Gastrocnemius medialis (tissue), 4 donors: ENCODE measurements around the gene SLC35E2B. TPM values are rescaled to one million over a fixed set of nuclear protein-coding genes. Genes with fewer than 3 reads are reported as not detected.
"Not testable (repeated sequence)": the region's sequence is repeated elsewhere in the genome, so short reads cannot be mapped to it uniquely, and the experiment has no call there.

Source experiments
- ATAC-seq, 2 donors: fragments of 150-250 bp; one replicate each; pipeline ENCODE4 v1.9.1; 2016
- DNase-seq, 2 donors: peaks; one replicate each; pipeline ENCODE4 v3.0.0-alpha.2; 2019
- H3K27ac ChIP-seq, 4 donors: fragments of 200-600 bp; sonication (generic); 1 replicate in 1 of 4; 2 replicates in 3 of 4; pipeline ENCODE4 v1.5.1; 2016 to 2018; ENCODE audit warnings: mild to moderate bottlenecking in 2 of 4, moderate library complexity in 1 of 4
- H3K27me3 ChIP-seq, 3 donors: fragments of 200-600 bp; sonication (generic) in 2 of 3; 1 replicate in 1 of 3; 2 replicates in 2 of 3; pipeline versions ENCODE4 v1.5.1 to v1.6.0; 2016 to 2019; ENCODE audit warnings: mild to moderate bottlenecking in 1 of 3, moderate library complexity in 1 of 3
- H3K36me3 ChIP-seq, 2 donors: fragments of 200-600 bp; sonication (generic) in 1 of 2; one replicate each; pipeline ENCODE4 v1.5.1; 2017 to 2018
- H3K4me1 ChIP-seq, 2 donors: fragments of 200-600 bp; sonication (generic) in 1 of 2; one replicate each; pipeline ENCODE4 v1.5.1; 2016 to 2017; ENCODE audit warnings: mild to moderate bottlenecking in 2 of 2
- H3K4me3 ChIP-seq, 4 donors: fragments of 200-600 bp; sonication (generic) in 3 of 4; 1 replicate in 1 of 4; 2 replicates in 3 of 4; pipeline ENCODE4 v1.5.1; 2016 to 2019; ENCODE audit warnings: mild to moderate bottlenecking in 2 of 4
- H3K9me3 ChIP-seq, 3 donors: fragments of 200-600 bp; sonication (generic) in 2 of 3; 1 replicate in 1 of 3; 2 replicates in 2 of 3; pipeline ENCODE4 v1.5.1; 2016 to 2019
- CTCF ChIP-seq, 5 experiments: fragments of 450-650 bp in 3 of 5; fragments of 200-600 bp in 2 of 5; sonication (generic) in 2 of 5; IDR thresholded peaks in 4 of 5; conservative IDR thresholded peaks in 1 of 5; 1 replicate in 4 of 5; 2 replicates in 1 of 5; pipeline ENCODE4 v1.5.1; 2016 to 2019; ENCODE audit warnings: antibody characterized with exemption in 5 of 5, mild to moderate bottlenecking in 3 of 5, moderate library complexity in 3 of 5
- POLR2A ChIP-seq, 2 donors: fragments of 450-650 bp; IDR thresholded peaks; one replicate each; pipeline ENCODE4 v1.6.1; 2017; ENCODE audit warnings: antibody characterized with exemption in 2 of 2, mild to moderate bottlenecking in 2 of 2, moderate library complexity in 2 of 2
- in situ Hi-C, 4 donors: fragments of 200-750 bp; cut with MboI; loops; one replicate each; pipeline versions ENCODE4 v1.15.0 to v1.8.0; 2017; ENCODE audit warnings: low sequenced_read_pairs in 4 of 4
- intact Hi-C: fragments of 100-400 bp; cut with DNase I; formaldehyde crosslinking; loops from one replicate; pipeline ENCODE4 v1.15.1; 2023; ENCODE audit warnings: low total_unique reads
- total RNA-seq, 4 donors: library from RNA; depleted of rRNA; stranded (reverse); fragments of >200 nt; gene quantifications; one replicate each; pipeline versions ENCODE4 v1.1.0 to v1.2.3, GENCODE V29; 2016

The SLC35E2B gene
- total RNA-seq, 4 donors from 2014 or later: 13.5 to 21.8 (median 15.2) TPM

GRCh38 chr1:1658583-1659549 is 33.7 kb downstream of the SLC35E2B start, which contains the start of gene CDK11B:
TSS of gene CDK11B (minus strand) at chr1:1659004. CDS start at chr1:1657485, 1,519 bp downstream.
- peaks cover 0 to 33% of the 10 kb centered on the region in 2 donors for H3K36me3 ChIP-seq
- intact Hi-C loops: loop anchor here (2.0 kb wide), 1 partner anchor 44 kb away; the partner anchor contains the start of gene MIB2
- DNase-seq (peak; percentile 88 to 96), ATAC-seq (peak; percentile 79 to 81)
- peaks cover 21 to 31% of the 10 kb centered on the region in 2 donors for H3K4me1 ChIP-seq
- H3K9me3 ChIP-seq, in situ Hi-C loops, H3K27me3 ChIP-seq: not testable (repeated sequence)
- H3K4me3 ChIP-seq: peak within 1 kb of the TSS; percentile 65 to 85 (median 76)
- peak within 1 kb of the TSS; percentile 86 to 99 (median 96) for H3K27ac ChIP-seq
- TF ChIP-seq CTCF (IDR thresholded peaks at IDR 0.05 in 4 of 5, conservative IDR thresholded peaks at IDR 0.05 in 1 of 5): peak in 4 of 5 experiments; percentile 30 to 71 (median 53)
- TF ChIP-seq POLR2A (IDR thresholded peaks at IDR 0.05): peak; percentile 60 to 65

- H3K27ac ChIP-seq, H3K9me3 ChIP-seq, H3K27me3 ChIP-seq, in situ Hi-C loops, ATAC-seq, intact Hi-C loops, H3K4me1 ChIP-seq, DNase-seq, H3K4me3 ChIP-seq: not testable (repeated sequence)
- peaks cover 0 to 69% of the 10 kb centered on the region in 2 donors for H3K36me3 ChIP-seq
Measured at GRCh38 chr1:1648265-1648664, 44.3 kb downstream of the SLC35E2B start.

GRCh38 chr1:1647567-1648241 is 44.9 kb downstream of the SLC35E2B start:
- intact Hi-C loops, H3K4me3 ChIP-seq, in situ Hi-C loops, H3K27me3 ChIP-seq, ATAC-seq, H3K4me1 ChIP-seq, H3K27ac ChIP-seq, DNase-seq, H3K9me3 ChIP-seq: not testable (repeated sequence)
- peaks cover 0 to 63% of the 10 kb centered on the region in 2 donors for H3K36me3 ChIP-seq

DNA sequence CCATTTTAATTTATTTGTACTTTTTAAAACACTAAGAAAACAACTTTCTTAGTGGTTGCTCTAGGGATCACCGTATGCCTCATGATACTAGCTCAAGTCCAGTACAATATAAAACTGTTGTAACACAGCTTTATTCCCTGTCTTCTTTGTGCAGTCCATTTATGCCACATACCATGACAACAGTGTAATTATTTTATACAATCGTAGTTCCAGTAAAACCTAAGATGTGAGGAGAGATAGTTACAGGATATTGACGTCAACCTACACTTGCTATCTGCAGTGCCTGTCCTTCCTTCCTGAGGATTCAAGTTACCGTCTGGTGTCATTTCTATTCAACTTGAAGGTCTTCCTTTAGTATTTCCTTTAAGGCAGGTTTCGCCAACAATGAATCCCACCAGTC is 46.3 kb downstream of the SLC35E2B start:
- peaks cover 0 to 49% of the 10 kb centered on the region in 2 donors for H3K36me3 ChIP-seq
- intact Hi-C loops, H3K4me1 ChIP-seq, H3K4me3 ChIP-seq, in situ Hi-C loops, DNase-seq, H3K27me3 ChIP-seq, ATAC-seq, H3K27ac ChIP-seq, H3K9me3 ChIP-seq: not testable (repeated sequence)

GRCh38 chr1:1640711-1641461 is 51.7 kb downstream of the SLC35E2B start:
- DNase-seq, ATAC-seq, H3K4me1 ChIP-seq, H3K27ac ChIP-seq, H3K27me3 ChIP-seq, H3K4me3 ChIP-seq, H3K9me3 ChIP-seq, intact Hi-C loops, in situ Hi-C loops: not testable (repeated sequence)
- peaks cover 0 to 33% of the 10 kb centered on the region in 2 donors for H3K36me3 ChIP-seq

GRCh38 chr1:1640081-1640480 is 52.5 kb downstream of the SLC35E2B start:
- peaks cover 0 to 29% of the 10 kb centered on the region in 2 donors for H3K36me3 ChIP-seq
- DNase-seq, intact Hi-C loops, H3K27me3 ChIP-seq, in situ Hi-C loops, H3K9me3 ChIP-seq, ATAC-seq, H3K4me3 ChIP-seq, H3K27ac ChIP-seq, H3K4me1 ChIP-seq: not testable (repeated sequence)

- H3K4me1 ChIP-seq, ATAC-seq, H3K4me3 ChIP-seq, in situ Hi-C loops, H3K27me3 ChIP-seq, DNase-seq, H3K27ac ChIP-seq, intact Hi-C loops, H3K9me3 ChIP-seq: not testable (repeated sequence)
- peaks cover 0 to 29% of the 10 kb centered on the region in 2 donors for H3K36me3 ChIP-seq
Measured at GRCh38 chr1:1639368-1639767, 53.2 kb downstream of the SLC35E2B start.

GRCh38 chr1:1638528-1638927 is 54.1 kb downstream of the SLC35E2B start:
- H3K27me3 ChIP-seq, intact Hi-C loops, H3K9me3 ChIP-seq, in situ Hi-C loops, H3K4me3 ChIP-seq, H3K4me1 ChIP-seq, H3K27ac ChIP-seq: not testable (repeated sequence)
- peaks cover 0 to 29% of the 10 kb centered on the region in 2 donors for H3K36me3 ChIP-seq
- DNase-seq: peak in 1 of 2 donors; percentile 69
- peak in 1 of 2 donors; percentile 62 for ATAC-seq

DNA sequence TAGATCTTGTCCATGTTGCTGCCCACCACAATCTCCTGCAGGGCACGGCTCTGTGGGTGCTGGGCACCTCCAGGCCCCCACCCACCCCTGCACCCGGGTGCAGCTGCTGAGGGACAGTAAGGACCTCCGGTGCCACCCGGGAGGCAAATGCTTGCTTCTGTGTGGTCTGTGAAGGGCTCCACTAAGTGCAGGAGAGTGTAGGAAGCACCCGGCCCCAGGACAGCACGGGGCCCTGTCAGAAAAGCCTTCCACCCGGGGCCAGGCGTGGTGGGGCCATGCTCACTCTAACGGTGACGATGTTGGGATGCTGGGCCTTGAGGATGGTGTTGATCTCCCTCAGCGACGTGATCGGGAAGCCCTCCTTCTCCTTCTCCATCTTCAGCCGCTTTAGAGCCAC is 55.1 kb downstream of the SLC35E2B start:
- H3K36me3 ChIP-seq: peaks cover 0 to 29% of the 10 kb centered on the region in 2 donors
- H3K4me1 ChIP-seq, DNase-seq, H3K9me3 ChIP-seq, H3K4me3 ChIP-seq, in situ Hi-C loops, H3K27me3 ChIP-seq, H3K27ac ChIP-seq, ATAC-seq, intact Hi-C loops: not testable (repeated sequence)
